HG03108 (cell line): ENCODE results near the gene RAB6B.

ENCODE experiments used
- ATAC-seq: cut with Tn5 transposase; IDR thresholded peaks from one replicate; pipeline ENCODE4 v1.9.1; 2021; ENCODE audit warnings: moderate library complexity; ENCODE audit not compliant: unreplicated experiment

Gene RAB6B

GRCh38 chr3:133931084-133931483 is 35.4 kb upstream of the RAB6B start:
- no peak for ATAC-seq

GRCh38 chr3:133930341-133930933 is 34.8 kb upstream of the RAB6B start:
- ATAC-seq = no peak

DNA sequence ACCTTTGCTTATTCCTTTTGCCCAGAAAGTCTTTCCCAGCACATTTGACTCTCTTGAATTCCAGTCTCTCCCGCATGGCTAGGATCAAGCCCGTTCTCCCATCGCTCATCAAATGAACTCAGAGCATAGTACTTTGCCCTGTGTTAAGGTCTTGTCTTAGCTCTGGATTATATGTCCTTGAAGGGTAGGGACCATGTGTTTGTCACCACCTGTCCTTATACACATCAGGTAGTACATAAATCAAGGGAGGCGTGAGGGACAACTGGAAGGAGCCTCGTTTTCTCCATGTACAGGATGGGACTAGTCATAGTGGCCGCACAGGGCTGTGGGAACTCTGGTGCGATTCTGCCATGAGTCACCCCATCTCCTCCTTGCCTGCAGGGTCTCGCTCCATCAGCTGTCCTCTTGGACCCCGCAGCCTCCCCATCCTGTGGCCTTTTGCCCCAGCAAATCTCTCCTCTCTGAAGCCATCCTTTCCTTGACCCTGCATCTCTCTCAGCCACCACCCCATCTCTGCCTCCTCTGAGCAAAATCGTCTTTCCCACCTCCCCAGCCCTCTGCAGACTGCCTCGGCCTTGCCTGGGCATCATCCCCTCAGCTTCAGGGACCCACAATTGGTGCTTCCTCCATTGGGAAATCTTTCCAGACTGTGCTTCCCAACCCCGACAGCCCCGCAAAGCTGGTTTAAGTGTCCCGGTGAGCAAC is 33.4 kb upstream of the RAB6B start:
- no peak for ATAC-seq

GRCh38 chr3:133928136-133928893 is 32.6 kb upstream of the RAB6B start:
- ATAC-seq = no peak

- peak; percentile 65 for ATAC-seq
Measured at GRCh38 chr3:133927540-133928066, 31.9 kb upstream of the RAB6B start.

- ATAC-seq = peak; percentile 16
Measured at GRCh38 chr3:133926736-133927539, 31.3 kb upstream of the RAB6B start.

DNA sequence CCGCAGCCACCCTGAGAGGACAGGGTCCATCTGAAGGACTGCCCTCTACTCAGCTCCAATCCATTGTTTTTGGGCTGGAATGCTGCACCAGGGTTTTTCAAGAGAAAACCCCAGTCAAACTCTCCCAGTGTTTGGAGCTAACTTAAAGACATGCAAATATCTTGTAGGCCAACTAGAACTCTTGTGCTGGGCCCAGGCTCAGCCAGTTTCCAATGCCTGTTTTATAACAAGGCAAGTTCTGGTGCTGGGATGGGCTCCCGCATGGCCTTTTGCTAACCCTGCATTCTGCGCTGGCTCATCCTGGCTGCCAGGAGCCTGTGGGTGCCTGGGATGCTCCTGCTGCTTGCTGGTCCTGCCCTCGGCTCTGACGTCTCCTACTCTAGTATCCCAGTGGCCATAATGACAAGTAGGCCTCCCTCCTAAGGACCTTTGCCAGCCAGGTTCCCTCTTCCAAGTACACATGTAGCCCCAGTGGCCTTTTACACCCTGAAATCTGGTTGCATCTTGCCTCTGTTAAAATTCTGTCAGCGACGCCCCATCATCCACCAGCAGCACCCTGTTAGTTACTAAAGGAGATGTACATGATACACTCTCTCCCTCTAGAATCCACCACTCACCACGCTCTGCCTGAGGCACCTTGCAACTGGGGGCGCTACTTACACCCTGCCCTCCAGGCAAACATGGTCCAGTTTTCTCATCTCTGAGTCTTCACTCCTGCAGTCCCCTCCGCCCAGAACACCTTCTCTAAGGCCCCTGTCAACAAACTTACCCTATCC is 30.5 kb upstream of the RAB6B start:
- ATAC-seq = no peak

DNA sequence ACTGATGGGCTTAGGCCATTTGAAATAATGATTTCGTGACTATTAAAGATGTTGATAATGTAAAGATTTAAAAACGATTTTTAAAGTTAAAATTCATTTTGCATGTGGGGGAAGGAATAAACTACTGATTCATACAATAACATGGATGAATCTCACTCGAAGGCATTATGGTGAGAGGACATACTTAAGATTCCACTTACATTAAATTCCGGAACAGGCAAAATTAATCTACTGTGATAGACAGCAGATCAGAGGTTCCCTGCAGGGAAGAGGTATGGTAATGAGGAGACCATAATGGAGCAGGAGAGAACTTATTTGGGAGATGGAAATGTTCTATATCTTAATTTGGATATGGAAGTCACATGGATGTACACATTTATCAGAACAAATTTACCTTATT is 28.4 kb upstream of the RAB6B start:
- ATAC-seq = no peak

DNA sequence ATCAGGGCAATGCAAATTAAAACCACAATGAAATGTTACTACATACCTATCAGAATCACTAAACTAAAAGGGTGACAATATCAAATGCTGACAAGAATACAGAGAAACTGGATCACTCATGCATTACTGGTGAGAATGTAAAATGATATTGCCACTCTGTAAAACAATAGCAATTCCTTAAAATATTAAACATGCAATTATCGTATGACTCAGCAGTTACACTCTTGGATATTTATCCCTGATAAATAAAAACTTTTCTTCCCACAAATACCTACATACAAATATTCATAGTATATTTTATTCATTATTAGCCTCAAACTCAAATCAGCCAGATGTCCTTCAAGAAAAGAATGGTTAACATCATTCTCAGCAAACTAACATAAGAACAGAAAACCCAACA is 25.9 kb upstream of the RAB6B start:
- no peak for ATAC-seq

DNA sequence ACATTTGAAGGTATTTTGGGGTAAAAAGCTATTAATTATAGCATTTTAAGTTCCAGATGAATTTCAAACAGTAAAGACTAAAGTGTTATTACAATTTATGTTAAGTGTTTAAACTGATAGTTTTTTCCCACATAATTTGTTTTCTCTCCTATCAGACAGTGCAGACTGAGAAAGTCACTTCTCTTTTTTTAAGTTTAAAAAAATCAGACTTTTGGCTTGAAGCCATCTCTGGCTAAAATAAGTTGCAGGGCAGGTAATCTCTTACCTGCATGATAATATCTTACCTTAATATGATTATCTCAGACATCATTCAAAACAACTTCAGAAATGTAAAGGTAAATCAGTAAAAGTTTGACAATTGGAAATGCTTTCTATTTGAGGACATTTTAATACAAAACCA is 21.5 kb upstream of the RAB6B start:
- ATAC-seq = no peak

DNA sequence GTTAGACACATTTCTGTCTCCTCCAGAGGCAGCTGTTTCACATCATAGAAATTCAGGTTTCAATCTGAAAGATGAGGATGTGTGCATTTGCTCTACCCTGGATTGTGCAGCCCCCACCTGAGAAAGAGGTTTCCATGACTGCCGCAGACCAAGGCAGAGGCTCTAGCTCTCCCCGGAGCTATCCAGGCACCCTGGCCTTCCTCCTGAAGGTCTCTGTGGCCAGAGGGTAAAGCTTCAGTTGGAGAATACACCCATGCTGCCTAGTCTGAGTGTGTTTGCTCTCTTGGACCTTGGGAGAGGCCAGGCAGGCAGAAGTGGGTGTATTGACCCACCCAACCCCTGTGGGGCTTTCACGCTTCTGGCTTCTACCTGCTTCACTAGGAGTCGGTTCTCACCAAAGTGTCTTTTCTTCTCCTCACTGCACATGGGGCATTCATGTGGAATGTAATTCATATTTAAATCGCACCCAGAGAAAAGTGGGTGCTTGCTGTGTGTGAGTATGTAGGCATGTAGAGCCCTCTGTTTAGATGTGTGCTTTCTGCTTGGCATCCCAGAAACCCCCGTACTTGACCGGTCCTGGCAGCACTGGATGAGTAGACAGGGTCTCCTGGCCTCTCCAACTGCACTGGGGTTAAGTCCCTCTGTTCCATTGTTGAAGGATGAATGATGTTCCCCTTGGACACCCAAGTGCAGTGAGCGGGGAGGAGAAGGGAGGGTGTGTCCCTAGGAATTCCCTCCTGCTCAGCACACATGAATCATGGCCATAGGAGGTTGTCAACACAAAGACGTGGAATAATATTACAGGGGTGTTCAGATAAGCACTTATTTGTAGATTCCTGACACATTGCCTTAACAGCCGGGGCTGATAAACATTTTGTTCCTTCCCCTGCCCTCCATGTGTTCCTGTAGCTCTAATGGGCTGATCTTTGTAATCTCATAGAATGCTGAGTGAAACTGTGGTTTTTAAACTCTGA is 20.3 kb upstream of the RAB6B start:
- ATAC-seq = no peak

GRCh38 chr3:133914839-133915600 is 19.3 kb upstream of the RAB6B start:
- ATAC-seq = no peak

DNA sequence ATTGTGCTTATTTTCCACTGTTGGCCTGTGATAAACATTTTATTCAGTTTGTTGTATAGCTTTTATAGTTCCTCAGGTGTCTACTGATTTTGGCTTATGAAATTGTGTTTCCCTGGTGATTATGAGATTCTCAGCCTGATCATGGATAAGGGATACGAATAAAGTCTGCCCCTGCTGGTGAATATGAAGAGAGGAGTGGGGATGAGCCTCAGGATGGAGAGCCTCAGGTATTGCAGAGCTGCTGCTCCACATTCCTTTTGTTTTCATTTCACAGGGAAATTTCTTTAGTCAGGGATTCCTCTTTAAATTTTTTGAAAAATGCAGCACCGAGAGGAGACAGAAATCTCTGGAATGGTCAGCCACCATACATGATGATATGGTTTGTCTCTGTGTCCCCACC is 14.7 kb upstream of the RAB6B start:
- ATAC-seq = no peak

GRCh38 chr3:133905376-133905775 is 9.7 kb upstream of the RAB6B start:
- ATAC-seq = no peak

DNA sequence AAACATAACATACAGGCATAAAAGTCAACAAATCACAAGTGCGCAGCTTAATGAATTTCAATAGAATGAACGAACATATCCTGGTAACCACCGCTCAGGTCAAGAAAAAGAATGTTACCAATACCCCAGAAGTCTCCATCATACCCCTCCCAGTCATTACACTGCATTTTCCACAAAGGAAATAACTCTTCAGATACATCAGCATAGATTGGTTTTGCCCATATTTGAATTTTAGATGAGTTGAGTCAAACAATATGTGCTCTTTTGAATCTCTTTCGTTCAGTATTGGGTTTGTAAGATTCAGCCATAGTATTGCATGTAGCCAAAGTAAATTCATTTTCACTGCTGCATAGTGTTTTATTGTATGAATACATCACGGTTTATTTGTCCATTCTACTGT is 6.2 kb upstream of the RAB6B start:
- ATAC-seq = no peak

GRCh38 chr3:133901083-133901482 is 5.4 kb upstream of the RAB6B start:
- no peak for ATAC-seq

- ATAC-seq = no peak
Measured at GRCh38 chr3:133899311-133899710, 3.6 kb upstream of the RAB6B start.

GRCh38 chr3:133897547-133897946 is 1.9 kb upstream of the RAB6B start:
- no peak for ATAC-seq
